GM21576 (cell line): ENCODE measurements around the gene BLOC1S5.
"Not testable (repeated sequence)": the region's sequence is repeated elsewhere in the genome, so short reads cannot be mapped to it uniquely, and the experiment has no call there.

Source experiments
- ATAC-seq: cut with Tn5 transposase; IDR thresholded peaks from one replicate; pipeline ENCODE4 v1.9.1; 2021; ENCODE audit warnings: mild to moderate bottlenecking, moderate library complexity; ENCODE audit not compliant: unreplicated experiment

Gene BLOC1S5

DNA sequence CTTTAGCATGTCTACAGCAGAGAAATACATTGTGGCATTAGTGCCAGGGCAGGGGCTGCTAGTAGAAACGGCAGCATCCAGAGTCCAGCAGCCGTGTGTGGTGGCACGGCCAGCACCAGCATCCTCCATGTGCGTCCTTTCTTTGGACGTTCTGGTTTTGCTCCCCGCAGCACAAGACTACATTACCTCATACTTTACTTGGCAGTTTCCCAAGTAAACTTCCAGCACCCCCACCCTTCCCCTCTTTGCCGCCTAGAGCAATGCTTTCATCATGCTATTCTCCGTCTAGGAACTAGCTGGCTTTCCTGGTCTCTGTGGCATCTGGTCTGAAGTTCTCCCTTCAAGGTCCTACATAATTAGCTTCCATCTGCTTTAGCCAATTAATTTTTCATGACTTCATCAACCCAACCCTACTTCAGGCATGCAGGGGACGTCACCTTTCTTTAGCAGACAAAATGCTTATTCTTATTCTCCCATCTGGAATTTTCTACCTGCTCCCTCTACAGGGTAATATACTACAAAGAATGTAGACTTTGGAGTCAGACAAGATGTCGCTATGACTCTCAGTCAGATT is 67.6 kb downstream of the BLOC1S5 start:
- ATAC-seq: no peak

DNA sequence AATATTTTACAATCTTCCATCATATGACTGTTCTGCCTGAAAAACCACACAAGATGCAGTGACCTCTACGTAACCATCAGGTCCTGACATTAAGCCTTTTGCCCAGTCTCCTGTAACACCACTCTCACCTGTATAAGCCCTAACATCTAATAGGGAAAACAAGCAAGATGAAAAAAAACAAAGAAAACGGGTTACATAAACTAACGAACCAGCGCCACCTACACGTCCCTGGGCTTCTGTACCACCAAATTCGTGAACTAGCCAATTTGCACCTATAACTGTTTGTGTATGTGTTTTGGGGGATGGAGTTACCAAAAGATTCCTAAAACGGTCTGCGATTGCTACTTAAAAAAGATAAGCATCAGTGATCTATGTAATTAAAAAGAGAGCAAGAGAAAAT is 70.2 kb downstream of the BLOC1S5 start:
- no peak for ATAC-seq

DNA sequence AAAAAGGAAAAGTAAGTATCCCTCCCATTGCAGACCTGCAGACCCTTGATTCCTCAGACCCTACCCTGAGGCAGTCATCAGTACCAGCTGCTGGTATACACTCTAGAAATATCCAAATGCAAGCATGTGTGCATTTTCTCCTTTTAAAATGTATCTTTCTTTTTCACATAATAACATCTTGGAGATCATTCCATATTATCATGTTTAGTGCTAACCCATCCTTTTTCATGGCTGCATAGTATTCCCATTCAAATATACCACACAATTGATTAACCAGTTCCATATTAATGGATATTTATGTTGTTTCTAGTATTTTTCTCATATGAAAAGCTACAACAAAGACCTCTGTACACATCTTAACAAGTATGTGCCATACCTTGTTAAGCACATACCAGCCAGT is 70.8 kb downstream of the BLOC1S5 start:
- no peak for ATAC-seq

GRCh38 chr6:7992002-7992815 is 72.0 kb downstream of the BLOC1S5 start:
- peak; percentile 85 for ATAC-seq

- ATAC-seq: peak; percentile 26
These were observed 72.7 kb downstream of the BLOC1S5 start for GRCh38 chr6:7991536-7991935.

- ATAC-seq: no peak
These were observed 78.0 kb downstream of the BLOC1S5 start for GRCh38 chr6:7986219-7986618.

DNA sequence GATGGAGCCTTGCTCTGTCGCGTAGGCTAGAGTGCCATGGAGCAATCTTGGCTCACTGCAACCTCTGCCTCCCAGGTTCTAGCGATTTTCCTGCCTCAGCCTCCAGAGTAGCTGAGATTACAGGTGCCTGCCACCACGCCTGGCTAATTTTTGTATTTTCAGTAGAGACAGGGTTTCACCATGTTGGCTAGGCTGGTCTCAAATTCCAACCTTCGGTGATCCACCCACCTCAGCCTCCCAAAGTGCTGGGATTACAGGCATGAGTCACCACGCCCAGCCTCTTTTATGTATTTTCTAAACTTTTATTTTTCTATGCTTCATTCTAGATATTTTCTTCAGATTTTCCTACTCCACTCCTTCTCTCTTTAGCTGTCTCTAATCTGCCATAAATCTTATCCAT is 80.2 kb downstream of the BLOC1S5 start:
- not testable (repeated sequence) for ATAC-seq

DNA sequence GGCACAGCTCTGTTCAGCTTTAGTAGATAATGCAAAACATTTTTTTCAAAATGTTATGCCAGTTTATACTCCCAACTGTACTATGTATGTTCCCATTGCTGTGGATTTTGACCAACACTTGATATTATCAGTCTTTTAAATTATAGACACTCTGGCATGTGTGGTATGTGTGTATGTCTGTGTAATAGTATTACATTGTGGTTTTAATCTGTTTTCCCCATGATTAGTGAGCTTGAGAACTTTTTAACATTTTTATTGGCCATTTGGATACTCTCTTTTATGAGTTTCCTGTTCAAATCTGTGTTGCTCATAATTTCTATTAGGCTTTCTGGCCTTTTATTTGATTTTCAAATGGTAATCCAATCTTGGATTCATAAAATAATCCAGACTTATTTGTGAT is 84.4 kb downstream of the BLOC1S5 start:
- no peak for ATAC-seq

- peak; percentile 56 for ATAC-seq
These were observed 85.5 kb downstream of the BLOC1S5 start for GRCh38 chr6:7978736-7979135.

DNA sequence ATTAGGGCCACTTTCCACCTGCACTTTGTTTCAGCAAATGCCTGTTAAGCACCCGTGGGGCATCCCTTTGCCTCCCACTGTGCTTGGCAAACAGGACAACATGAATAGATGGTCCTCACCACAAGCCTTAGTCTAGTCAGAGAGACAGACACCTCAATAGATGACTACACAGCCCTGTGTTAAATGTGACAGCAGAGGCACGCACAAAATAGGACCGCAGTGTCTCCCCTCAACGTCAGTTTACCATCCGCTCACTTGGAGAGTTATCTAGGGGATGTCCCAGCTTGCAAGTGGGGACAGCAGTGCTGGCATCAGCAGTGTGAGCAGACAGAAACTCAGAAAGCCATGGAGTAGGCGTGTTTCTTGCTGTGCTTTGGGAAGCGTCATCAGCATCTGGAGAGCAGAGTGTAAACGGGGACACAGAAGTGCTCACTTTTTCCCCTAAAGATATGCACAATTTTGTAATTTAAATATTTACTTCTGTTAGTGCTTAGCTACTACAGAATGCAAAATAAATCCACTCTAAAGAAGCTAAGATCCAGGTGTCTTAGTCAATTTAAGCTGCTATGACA is 87.6 kb downstream of the BLOC1S5 start:
- no peak for ATAC-seq

- no peak for ATAC-seq
These were observed 88.4 kb downstream of the BLOC1S5 start for GRCh38 chr6:7975764-7976146.

DNA sequence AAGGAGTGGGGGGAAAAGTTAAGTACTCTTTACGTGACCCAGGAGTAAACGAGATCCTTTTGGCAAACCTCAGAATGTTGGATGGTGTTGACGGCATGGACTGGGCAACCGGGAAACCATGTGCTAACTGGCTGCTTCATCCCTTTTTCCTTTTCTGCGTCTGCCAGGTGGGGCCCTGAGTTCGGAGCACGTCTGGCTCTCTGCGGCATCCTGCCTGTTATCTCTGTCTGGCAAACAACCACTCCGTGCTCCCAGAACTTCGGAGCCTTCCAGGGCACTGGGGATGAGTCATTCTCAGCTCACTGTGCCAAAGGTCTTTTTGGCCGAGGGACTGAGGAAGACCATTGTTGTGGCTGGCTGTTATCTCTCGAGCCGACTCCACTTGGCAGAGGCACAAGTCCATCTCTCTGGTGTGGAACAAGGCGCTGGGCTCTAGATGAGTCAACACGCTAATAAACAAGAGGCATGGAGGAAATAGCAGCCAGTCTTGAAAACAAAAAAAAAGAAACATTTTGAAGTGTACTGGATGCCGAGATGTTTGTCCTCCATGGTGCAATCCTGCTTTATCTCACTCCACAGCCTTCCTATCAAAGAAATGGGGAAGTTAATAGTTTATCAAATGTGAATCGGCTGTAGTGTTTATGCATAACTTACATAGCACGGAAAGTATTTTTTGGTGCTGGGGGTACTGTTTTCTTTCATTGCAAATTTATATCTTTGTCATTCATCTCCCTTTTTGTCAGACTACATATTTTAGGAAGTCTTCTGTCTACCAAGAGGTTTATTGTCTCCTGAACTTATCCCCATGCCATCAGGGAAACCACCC is 89.0 kb downstream of the BLOC1S5 start:
- no peak for ATAC-seq

- ATAC-seq: no peak
These were observed 89.6 kb downstream of the BLOC1S5 start for GRCh38 chr6:7974565-7974937.

DNA sequence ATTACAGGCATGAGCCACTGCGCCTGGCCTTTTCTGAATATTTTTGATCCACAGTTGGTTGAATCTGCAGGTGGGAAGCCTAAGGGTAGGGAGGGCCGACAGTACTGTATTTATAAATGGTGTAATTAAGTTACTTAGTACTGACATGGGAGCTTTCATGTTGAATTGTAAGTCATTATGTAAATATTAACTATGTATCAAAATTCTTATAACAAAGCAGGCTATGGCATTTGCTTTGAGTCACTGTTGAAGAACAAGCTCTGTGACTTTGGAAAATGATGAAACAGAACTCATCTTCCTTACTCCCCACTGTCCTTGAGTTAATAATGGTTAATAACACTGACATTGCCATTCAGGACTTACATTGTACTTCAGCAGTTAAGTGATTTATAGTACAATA is 90.6 kb downstream of the BLOC1S5 start:
- ATAC-seq: no peak

DNA sequence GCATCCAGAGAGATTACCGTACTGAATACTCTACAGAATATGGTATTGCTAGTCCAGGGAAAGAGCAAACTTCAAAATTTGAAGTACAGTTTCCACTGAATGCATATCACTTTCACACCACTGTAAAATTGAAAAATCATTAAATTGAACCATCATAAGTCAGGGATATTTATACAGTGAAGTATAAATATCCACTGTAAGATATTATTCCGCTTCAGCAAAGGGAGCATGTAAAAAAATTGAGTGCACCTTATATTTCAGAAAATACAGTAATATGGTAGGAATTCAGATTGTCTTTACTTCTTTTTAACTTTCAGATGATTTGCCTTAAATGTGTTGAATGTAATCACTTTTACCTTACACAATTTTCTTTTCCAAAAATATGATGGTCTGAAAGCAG is 92.7 kb downstream of the BLOC1S5 start:
- no peak for ATAC-seq

DNA sequence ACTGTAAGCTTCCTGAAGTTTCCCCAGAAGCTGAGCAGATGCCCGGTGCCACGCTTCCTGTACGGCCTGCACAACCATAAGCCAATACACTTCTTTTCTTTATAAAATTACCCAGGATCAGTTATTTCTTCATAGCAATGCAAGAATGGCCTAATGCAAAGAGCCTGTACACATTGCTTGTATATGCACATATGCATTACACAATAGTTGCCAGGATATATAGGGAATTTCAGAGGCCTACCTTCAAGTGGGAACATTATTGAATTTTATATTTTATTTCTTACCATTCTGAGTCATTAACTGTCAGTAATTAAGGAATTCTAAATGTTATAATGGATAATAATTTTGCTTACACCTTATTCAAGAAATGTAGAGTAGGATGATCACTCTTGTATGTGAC is 93.6 kb downstream of the BLOC1S5 start:
- no peak for ATAC-seq
